HG02970 (cell line): Measurements from ENCODE around the gene UTRN.

Source experiments
- ATAC-seq: cut with Tn5 transposase; IDR thresholded peaks from one replicate; pipeline ENCODE4 v1.9.1; 2021; ENCODE audit warnings: mild to moderate bottlenecking, moderate library complexity, moderate number of reproducible peaks; ENCODE audit not compliant: unreplicated experiment, low FRiP score

Gene UTRN

DNA sequence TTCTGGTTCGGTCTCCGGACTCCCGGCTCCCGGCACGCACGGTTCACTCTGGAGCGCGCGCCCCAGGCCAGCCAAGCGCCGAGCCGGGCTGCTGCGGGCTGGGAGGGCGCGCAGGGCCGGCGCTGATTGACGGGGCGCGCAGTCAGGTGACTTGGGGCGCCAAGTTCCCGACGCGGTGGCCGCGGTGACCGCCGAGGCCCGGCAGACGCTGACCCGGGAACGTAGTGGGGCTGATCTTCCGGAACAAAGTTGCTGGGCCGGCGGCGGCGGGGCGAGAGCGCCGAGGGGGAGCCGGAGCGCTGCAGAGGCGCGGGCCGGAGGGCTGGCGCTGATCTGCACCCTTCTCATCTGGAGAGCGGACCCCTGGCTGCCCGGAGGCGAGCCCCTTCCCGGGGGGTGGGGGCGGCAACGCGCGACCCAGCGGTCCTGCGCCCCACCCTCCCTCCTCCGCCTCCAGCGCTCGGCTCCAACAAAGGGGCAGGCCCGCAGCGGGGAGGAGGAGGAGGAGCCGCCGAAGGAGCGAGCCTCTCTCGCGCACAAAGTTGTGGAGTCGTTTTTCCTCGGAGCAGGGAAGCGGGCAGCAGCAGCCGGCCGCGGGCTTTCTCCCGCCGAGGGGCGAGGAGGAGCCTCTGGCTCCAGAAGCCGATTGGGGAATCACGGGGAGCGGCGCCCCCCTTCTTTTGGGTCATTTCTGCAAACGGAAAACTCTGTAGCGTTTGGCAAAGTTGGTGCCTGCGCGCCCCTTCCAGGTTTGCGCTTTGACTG, at the start of gene UTRN:
Gene UTRN, plus strand, starts transcription at position 553 of the 765 bp plus-strand sequence. CDS start 6,494 bp downstream, outside the sequence.
- ATAC-seq: peak; percentile 49

DNA sequence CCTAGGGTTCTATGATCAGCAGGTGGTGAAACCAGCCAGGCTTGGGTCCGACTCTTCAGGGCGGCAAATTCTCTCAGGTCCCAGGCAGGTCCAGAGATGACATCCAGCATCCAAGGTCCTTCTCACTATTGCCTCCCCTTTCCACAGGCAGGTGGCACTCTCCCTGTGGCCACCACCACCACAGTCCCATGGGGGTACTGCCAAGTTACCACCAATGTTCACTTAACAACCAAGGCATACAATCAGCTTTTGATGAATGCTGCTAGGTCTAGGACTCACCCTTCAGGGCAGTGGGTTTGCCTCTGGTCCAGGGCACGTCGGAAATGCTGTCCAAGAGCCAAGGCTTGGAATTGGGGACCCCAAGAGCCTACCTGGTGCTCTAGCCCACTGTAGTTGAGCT, 40.4 kb upstream of the UTRN start:
- ATAC-seq: no peak

DNA sequence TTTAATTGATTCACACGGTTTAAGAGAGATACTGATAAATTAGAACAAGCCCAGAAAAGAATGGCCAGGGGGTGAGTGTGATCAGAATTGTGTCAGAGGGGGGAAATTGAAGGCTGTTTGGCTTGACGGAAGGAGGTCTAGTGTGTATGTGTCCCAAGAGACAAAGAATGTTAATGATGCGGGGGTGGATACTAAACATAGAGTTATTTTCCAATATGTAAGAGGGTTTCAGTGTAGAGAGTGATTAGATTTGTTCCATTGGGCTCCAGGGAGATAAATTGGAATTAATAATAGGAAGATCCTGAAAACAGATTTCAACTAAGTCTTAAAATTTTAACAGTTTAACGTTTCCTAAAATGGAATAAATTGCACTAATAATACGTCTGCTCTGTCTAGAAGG, 38.1 kb upstream of the UTRN start:
- ATAC-seq: no peak

DNA sequence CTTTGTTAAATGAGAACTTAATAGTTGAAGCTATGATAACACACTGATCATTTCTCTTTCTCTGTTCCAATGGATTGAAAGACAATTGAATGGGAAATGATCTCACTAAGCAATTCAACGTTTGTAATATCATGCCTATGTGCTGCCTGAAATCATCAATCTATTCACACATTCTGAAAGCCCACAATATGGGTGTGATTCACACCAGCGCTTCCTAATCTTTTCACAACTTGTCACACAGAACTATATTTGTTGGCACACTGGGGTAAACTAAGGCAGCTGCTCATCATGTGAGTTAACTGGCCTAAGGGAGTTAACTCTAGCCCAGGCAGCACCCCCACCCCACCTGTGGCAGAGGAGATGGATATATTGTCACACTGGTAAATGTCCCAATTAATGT, 37.1 kb upstream of the UTRN start:
- ATAC-seq: no peak

DNA sequence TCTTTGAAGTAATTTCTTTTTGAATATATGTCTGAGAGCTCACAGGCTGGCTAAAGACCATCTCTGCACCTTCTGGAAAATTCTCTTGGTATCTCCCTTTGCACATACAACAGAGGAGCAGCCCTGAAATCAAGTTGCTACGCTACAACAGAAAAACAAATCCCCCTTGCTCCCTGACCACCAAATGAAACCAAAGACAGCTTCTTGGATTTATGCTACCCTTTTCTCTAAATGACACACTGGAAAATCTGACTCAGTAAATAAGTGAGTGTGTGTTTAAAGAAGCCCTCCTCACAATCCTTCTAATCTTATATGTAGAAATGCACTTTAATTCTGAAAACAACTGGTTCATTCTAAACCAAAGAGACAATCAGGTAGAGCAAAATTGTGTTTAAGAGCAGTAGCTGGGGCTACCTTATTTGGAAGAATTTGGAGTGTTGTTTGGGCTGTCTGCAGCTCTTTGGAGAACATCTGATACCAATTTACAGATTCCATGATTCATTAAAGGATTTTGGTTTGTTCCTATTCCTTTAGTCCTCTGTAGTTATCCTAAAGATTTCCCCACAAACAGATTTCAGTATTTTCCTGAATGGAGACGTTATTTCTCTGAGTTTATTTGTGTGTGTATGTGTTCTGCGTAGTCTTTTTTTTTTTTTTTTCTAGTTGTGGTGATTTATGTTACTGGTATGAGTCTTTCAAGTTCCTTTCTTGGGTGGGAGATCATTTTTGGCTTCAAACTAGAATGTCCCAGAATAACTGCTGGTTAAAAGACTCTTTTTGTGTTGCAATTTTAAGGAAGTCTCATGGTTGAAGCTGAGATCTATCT, 36.4 kb upstream of the UTRN start:
- ATAC-seq: no peak

DNA sequence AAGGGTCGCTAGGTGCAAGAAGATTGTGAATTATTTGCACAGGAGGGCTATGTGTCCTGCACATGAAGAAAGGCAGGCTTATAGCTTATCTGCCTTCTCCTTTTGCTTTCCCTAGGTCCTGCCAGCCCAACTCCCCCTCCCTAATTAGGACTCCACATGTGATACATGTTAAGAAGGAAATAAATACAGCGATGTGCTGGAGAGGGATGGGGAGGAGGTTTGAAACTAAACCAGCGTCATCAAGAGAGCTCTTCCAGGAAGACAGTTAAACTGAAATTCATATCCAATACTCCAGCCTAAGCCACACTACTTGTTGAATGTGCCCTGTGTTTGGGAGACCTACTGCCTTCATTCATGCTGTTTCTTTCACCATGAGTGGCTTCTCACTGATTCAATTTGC, 34.9 kb upstream of the UTRN start:
- no peak for ATAC-seq

DNA sequence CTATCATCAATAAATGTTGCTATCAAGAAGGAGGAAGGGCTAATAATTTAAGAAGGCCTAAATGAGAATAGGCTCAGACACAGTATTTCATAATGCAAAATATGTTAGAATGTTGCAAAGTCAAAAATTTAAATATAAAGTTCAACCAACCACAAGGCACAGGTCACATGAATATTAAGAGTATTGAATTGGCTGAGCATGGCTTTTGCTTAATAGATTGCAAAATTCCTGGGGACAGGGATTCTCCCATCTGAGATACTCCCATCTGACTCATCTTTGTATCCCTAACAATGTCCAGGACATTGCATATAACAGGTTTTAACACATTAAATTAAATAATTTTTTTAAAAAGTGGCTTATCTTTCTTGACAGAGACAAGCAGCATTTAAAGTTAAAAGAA, 32.9 kb upstream of the UTRN start:
- no peak for ATAC-seq

DNA sequence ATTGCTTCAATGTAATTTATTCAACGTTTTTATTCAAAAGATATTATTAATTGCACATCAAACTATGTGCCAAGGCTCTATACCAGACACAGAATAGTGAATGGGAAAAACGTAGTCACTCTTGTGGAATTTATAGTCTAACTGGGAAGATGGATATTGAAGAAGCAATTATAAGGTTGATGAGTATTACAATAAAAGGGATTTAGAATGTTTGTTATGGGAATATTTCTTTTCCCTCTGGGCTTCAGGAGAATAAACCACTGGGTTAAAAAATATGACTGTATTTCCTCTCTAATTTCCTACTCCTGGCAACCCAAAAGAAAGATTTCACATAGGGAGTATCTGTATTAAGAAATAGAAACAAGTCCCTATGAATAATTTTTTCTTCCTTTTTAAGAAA, 25.1 kb upstream of the UTRN start:
- no peak for ATAC-seq

DNA sequence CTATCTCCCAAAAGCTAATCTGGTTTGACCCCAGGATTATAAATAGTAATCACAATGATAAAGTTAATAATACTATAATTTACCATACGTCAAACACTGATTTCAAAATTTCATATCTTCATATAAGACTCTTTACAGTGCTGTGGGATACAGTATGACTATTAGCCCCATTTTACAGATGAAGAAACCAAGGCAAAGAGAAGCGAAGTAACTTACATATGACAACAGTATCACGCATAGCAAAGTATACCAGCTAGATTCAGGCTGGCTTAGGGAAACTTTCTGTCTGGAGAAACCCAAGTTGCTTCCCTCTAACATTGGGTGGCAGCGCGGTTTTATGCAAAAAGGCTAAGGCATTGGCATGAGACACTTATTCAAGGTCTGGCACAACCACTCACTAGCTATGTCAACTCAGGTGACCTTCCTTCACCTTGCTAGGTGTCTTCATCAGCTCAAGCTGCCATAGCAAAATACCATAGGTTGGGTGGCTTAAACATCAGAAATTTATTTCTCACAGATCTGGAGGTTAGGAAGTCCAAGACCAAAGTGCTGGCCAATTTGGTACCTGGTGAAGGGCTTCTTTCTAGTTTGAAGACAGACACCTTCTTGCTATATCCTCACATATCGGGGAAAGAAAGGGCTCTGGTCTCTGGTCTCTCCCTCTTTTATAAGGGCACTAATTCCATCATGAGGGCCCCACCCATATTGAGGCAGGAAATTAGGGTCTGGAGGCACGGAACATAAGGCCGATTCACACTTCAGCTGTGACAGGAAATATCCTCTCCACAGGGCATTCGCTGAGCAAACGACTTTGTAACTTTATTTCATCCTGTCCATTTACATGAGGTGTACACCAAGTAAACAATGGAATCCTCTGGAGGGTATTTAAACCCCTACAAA, 22.4 kb upstream of the UTRN start:
- ATAC-seq: no peak

DNA sequence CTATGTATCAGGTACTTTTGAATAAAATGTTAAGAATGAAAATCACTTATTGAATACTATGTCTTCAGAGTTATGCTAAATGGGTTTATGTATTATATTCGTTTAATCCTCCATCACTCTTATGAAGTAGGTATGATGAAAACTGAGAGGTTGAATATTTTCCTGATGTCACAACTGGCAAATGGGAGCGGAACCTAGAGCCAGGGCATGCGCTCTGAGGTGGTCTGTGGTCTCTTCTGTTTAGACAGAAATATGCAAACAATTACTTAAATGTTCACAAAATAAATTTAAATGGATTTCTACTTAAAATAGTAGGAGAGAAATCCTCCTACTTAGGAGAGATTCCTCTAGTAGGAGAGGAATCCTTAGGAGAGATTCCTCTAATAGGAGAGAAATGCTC, 21.3 kb upstream of the UTRN start:
- ATAC-seq: no peak

DNA sequence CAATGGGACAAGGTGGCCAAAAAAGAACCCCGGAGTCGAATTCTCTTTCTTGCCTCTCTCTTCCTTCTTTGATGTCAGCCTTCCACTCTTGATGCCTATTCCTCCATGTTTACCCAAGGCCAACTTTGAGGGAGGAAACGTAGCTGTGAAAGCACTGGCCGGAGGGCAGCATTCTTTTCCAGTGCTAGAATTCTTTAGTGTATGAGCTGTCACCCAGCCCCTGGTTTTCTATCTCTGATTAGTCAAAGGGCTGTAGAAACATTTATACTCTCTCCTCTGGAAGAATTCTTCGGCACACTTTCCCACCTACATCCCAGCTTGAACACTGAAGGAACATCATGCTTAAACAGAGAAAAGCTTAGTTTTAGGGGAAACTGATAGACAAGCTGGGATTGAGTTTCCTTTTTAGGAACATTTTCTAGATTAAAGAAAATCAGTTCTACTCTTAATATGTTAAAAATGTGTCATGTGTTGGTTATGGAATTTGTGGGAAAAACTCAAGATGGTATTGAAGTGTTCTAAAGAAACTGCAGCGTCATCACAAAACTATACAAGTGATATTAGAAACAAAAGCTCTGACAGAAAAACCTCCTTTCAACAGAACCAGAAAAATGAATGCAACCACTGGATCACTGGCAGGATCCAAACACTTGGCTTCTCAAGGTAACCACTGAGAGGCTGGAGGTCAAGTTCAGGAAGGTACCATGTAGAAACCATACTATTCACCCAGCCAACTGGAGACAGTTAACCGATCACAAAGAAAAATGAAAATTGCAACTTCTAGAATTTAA, 20.7 kb upstream of the UTRN start:
- no peak for ATAC-seq

DNA sequence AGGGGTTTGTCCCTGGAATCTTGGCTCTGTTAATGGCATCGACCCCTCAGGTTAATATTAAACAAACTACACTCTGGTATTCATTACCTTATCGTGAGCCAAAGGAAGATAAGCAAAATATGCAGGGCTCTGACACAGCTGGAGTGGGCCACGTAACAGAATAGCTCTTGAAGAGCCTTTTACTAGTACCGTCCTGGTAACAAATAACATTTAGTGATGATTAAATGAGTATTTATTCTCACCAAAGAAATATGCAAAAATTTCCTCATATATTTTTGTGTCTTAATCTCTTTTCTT, 20.1 kb upstream of the UTRN start:
- no peak for ATAC-seq

DNA sequence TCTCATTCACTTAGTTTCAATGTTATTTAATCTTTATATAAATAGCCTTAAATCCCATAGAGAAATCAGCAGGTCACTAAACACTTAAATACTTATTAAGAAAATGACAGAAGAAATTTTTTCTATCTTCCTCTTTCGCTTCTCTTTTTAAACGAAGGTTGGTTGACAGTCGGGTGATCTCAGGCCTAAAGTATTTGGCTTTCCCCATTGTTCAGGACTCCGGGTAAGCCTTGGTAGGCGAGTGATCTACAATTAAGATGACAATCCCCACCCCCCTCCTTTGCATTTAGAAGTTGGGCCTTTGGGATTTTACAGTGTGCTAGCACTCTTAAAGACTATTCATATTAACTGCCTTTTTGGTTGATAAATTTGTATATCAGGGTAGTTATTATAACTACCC, 19.7 kb upstream of the UTRN start:
- no peak for ATAC-seq

DNA sequence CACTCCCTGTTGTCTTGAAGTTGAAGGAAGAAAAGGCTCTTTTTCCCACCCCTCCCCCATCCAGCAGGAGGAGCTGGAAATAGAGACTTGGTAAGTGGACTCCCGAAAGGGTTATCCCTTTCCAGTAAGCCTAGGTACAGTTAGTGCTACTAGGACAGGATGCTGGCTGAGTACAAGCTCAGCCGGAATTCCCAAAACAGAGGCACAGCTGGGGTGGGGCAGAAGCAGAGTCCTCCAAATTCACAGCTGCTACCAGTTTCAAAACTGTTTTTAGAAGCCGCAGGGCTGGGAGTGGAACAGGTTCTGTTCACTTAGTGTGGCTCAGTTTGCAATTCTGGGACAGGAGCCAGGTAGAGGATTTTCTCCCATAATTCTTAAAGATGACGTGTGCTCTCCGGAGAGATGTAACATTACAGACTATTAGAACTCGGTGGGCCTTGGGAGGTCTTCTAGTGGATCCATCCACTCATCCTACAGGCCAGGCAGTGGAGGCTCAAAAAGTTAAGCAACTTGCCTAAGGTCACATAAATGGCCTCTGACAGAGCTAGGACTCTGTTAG, 19.0 kb upstream of the UTRN start:
- ATAC-seq: no peak

DNA sequence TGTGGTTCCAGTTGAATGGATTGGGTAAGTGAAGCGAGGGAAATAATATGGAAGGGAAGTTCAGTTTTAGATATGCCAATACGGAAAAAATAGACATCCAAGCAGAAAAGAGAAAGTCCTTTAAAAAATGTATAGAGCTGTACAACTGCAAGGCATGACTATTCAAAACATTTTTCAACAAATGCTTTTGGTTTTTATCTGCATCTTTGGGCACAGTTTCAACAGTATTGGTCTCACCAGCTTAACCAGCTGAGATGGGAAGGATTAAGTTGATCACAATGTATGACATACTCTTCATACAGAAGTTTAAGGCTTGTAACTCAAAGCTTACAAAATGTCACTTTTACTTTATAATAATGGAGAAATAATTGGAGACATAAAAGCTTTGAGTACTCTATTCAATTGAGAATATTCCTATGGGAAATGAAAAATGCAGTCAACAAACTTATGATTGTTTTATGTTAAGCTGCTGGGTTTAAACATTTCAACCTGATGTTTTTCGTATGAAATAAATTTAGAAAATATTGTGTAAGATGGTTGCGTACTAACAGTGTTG, 16.3 kb upstream of the UTRN start:
- no peak for ATAC-seq

DNA sequence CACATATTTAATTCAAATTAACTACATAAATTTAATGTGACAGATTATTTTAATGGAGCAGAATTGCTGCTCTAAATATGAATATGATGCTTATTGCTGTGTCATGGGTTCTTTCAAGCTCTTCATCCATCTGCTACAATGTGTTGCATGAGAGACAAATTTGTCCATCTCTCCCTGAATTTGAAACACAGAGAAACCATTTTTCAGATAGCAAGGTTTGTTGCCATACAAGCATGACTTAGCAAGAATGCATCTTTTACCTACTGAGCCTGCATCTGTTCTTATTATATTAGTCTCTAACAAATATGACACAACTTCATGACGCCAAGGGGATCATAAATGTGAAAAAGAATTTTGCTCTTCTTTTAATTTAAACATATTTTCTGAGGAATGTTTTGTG, 8.0 kb upstream of the UTRN start:
- no peak for ATAC-seq

DNA sequence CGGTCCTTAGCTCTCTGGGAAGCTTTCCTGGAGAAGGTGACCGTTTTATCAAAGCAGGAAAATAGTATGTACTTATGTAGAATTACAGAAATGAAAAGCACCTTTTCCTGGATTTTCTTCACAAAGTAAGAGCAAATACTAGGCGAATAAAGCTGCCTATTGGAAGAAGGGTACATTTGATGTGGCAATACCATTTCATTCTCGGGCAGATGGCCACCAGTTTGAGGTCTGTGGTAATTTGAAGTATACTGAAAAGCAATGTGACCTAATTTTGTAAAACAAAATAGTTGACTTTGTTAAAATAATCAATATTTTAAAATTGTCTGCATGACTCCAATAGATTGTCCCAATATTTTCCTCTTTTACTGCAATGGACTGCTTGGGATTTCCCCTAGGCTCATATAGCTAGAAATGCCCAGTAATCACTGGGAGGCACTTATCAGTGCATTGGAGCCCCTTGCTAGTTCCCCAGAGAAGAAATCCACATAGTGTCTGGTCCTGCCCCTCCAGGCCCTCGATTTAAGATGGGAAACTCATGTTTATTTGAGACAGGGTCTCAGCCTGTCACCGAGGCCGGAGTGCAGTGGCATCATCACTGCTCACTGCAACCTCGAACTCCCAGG, 7.4 kb upstream of the UTRN start:
- ATAC-seq: no peak

DNA sequence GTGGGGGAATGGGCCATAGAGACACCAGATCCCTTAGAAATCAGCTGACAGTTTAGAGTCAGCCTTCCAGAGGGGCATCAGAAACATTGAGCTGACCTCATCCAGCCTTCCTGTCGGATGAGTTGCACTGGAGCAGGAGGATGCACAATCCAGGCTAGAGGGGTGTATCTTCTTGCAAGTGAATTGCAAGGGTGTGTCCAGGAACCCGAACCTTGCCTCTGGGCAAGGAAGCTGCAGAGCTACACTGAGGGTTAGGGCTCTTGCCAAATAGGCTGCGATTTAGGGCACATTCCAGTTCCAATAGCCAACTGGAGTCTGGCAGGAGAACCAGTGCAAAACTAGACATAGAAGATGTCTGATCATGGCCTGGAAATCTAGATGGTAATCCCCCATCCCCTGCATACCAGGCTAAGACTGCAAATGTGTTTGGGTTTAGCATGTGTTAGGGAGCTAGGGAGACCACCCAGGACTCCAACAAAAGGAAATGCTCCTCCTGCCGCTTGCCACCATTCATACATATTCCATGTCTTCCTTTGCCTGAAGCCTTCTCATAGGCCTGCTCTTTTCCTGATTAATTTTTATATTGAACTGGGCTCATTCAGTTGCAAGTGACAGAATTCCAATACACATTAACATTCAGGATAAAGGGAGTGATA, 6.3 kb upstream of the UTRN start:
- ATAC-seq: no peak
